ENCODE data around the gene ATL2.
"Not testable (repeated sequence)": the region's sequence is repeated elsewhere in the genome, so short reads cannot be mapped to it uniquely, and the experiment has no call there.

ATL2 gene

DNA sequence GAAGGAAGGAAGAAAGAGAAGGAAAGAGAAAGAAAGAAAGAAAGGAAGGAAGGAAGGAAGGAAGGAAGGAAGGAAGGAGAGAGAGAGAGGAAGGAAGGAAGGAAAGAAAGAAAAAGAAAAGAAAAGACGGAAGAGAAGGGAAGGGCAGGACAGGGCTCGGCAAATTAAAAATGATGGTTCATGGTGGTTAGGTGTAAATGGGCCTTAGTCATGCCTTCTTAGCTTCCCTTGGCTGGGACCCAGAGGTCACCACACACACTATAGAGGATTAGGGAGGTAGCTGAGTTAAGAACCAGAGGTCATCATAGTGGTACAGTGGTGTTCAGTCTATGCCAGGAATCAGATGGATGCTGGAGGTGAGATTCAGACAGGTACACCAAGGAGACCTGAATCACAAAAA, 9.3 kb upstream of the ATL2 start:
- Histone ChIP-seq H3K27ac (ENCODE audit: low read length) (no peak overlapping the region), H3K4me1 (ENCODE audit: control insufficient read depth, low read depth, low read length) (peaks cover 3% of the 10 kb centered on the region), H3K36me3 (ENCODE audit: control insufficient read depth, low read depth, low read length) (no peaks in the 10 kb centered on the region), H3K27me3 (ENCODE audit: control insufficient read depth, insufficient read depth, low read length) (no peaks in the 10 kb centered on the region), H3K4me3 (ENCODE audit: low read length) (no peak overlapping the region), H3K9ac (ENCODE audit: low read length) (no peak overlapping the region), H3K9me3 (ENCODE audit: control insufficient read depth, low read depth, low read length) (no peaks in the 10 kb centered on the region)

DNA sequence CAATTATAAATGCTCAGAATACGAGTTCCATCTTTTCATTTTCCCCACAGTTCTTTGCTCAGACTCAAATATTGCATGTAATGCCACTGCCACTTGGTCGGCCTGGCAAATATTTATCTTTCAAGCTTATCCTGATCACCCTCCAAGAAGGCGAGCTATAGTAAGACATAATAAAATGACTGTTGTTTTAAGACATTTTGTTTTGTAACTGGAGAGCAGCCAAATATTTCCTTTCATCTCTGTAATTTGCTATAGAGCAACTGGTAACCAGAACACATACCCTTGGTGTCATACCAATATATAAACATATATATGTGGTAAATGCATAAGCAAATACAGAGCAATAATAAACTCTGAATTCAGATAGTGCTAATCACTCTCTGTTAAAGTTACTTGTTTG, 7.3 kb upstream of the ATL2 start:
- no peaks in the 10 kb centered on the region for H3K9me3 ChIP-seq (ENCODE audit: control insufficient read depth, low read depth, low read length)
- H3K4me1 ChIP-seq (ENCODE audit: control insufficient read depth, low read depth, low read length) = peaks cover 3% of the 10 kb centered on the region
- no peak overlapping the region for H3K9ac ChIP-seq (ENCODE audit: low read length)
- H3K27ac ChIP-seq (ENCODE audit: low read length) = no peak overlapping the region
- H3K27me3 ChIP-seq (ENCODE audit: control insufficient read depth, insufficient read depth, low read length) = no peaks in the 10 kb centered on the region
- no peak overlapping the region for H3K4me3 ChIP-seq (ENCODE audit: low read length)
- no peaks in the 10 kb centered on the region for H3K36me3 ChIP-seq (ENCODE audit: control insufficient read depth, low read depth, low read length)

DNA sequence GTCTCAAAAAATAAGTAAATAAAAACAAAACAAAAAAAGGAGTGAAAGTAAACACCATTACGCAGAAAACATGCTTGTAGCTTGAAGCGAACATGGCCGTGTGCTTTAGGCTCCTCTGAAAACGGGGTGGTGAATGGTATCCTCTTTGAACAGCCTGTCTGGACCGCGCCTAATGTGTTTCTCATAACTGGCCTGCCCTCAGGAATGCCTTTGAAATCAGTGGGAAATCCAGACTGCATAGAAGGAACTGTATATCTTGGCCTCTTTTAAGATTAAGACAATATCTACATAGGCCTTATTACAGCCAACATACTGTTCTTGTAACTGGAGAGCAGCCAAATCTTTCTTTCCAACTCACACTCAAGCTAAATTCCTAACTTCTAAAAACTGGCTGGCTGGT, 6.7 kb upstream of the ATL2 start:
- not testable (repeated sequence) for H3K4me1 ChIP-seq (ENCODE audit: control insufficient read depth, low read depth, low read length); H3K4me3 ChIP-seq (ENCODE audit: low read length); H3K9me3 ChIP-seq (ENCODE audit: control insufficient read depth, low read depth, low read length); H3K36me3 ChIP-seq (ENCODE audit: control insufficient read depth, low read depth, low read length); H3K9ac ChIP-seq (ENCODE audit: low read length); H3K27me3 ChIP-seq (ENCODE audit: control insufficient read depth, insufficient read depth, low read length); H3K27ac ChIP-seq (ENCODE audit: low read length)

DNA sequence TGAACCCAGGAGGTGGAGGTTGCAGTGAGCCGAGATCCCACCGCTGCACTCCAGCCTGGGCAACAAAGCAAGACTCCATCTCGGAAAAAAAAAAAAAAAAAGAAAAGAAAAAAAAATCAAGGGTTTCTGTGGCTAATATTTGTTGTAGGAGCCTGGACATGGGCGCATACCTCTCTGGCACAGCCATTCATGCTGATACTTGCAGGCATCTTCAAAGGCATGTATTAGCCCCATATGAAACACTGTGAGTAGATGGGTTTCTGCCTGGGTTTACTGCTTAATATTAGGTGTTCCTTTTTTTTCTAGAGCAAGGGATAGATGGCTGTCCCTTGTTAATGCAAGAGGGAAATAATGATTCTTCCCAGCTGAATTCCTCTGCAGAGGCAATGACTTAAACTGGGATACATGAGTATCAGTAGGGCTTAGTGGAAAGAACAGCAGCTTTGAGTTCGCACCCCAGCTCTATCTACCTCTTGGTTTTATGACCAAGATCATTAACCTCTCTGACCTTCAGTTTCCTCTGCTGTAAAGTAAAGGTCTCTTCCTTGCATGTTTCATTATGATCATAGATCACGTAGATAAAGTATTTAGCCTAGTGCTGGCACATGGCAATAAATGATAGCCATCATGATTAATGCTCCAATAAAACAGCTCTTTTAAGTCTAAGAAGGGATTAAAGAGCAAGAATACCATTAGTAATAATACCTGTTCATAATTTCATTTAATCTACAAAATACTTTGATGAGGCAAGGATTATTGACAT, 4.5 kb upstream of the ATL2 start:
- no peaks in the 10 kb centered on the region for H3K9me3 ChIP-seq (ENCODE audit: control insufficient read depth, low read depth, low read length)
- H3K4me1 ChIP-seq (ENCODE audit: control insufficient read depth, low read depth, low read length) = peaks cover 9% of the 10 kb centered on the region
- H3K27ac ChIP-seq (ENCODE audit: low read length) = no peak overlapping the region
- no peak overlapping the region for H3K4me3 ChIP-seq (ENCODE audit: low read length)
- no peaks in the 10 kb centered on the region for H3K36me3 ChIP-seq (ENCODE audit: control insufficient read depth, low read depth, low read length)
- no peak overlapping the region for H3K9ac ChIP-seq (ENCODE audit: low read length)
- no peaks in the 10 kb centered on the region for H3K27me3 ChIP-seq (ENCODE audit: control insufficient read depth, insufficient read depth, low read length)

DNA sequence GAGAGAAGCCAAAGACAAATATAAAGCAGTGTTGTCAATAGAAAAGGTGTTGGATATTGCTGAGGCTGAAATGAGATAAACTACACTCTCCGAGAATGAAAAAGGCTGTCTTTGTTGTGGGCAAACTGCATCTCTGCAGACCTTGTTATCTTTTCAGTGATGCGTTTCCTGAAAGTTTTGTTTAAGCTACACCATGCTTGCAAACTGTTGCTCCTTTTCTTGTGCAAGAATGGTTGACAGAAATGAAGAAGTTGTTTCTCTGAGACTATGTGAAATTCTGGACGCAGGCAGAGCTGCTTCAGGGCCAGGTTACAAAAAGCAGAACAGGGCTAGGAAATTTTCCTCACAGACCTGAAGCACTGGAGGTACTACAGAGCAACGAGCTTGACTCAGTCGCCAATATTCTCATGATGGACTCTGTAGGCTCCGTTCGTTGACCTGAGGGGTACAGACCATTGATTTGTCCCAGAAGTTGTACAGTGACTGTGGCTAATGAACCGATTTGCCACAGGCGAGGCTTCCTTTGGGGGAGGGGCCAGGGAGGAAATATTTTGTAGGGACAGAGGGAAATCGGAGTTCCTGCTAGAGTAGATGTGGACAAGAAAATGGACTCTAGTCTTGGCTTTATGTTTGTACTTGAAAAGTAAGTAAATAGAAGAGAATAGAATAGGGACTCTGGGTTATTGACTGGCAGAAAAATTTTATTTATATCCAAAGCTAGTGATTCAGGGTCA, 3.5 kb upstream of the ATL2 start:
- Histone ChIP-seq H3K27ac (ENCODE audit: low read length) (no peak overlapping the region), H3K9ac (ENCODE audit: low read length) (no peak overlapping the region), H3K36me3 (ENCODE audit: control insufficient read depth, low read depth, low read length) (no peaks in the 10 kb centered on the region), H3K4me1 (ENCODE audit: control insufficient read depth, low read depth, low read length) (peaks cover 11% of the 10 kb centered on the region), H3K4me3 (ENCODE audit: low read length) (no peak overlapping the region), H3K27me3 (ENCODE audit: control insufficient read depth, insufficient read depth, low read length) (no peaks in the 10 kb centered on the region), H3K9me3 (ENCODE audit: control insufficient read depth, low read depth, low read length) (no peaks in the 10 kb centered on the region)

DNA sequence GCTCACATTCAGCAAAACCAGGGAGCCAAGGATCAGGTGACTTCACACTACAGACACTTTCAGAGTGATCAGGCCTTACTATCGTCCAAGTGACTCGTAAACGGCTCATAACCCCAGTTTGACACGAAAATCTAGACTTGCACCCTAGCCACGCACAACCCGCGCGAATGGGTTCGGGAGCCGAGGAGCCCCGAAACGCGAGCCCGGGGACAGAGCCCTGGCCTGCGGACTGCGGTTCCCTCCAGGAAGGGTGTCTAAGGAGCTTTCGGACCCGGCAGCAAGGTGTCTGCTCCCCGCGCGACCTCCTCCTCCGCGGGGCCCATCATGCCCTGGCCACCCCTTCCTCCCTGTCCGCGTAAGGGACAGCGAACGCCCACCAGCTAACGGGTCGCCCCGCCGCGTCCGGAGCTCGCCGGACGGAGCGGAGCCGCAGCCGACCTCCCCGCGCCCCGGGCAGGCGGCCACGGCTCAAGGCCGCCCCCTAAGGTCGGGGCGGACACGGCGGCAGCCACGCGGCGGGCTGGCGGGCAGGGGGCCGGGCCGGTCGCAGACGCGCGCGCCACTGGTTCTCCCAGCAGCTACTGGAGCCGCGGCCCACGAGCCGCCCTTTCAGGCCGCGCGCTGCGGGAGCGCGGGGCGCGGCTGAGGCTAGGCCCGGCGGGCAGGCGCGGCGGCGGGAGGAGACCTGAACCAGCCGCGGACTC, 575 bp downstream of the ATL2 start:
- Histone ChIP-seq H3K27me3 (ENCODE audit: control insufficient read depth, insufficient read depth, low read length) (no peaks in the 10 kb centered on the region), H3K4me1 (ENCODE audit: control insufficient read depth, low read depth, low read length) (peaks cover 19% of the 10 kb centered on the region), H3K27ac (ENCODE audit: low read length) (no peak overlapping the region), H3K9me3 (ENCODE audit: control insufficient read depth, low read depth, low read length) (no peaks in the 10 kb centered on the region), H3K9ac (ENCODE audit: low read length) (peak overlapping the region; percentile 83), H3K36me3 (ENCODE audit: control insufficient read depth, low read depth, low read length) (peaks cover 6% of the 10 kb centered on the region), H3K4me3 (ENCODE audit: low read length) (peak overlapping the region; percentile 95)

DNA sequence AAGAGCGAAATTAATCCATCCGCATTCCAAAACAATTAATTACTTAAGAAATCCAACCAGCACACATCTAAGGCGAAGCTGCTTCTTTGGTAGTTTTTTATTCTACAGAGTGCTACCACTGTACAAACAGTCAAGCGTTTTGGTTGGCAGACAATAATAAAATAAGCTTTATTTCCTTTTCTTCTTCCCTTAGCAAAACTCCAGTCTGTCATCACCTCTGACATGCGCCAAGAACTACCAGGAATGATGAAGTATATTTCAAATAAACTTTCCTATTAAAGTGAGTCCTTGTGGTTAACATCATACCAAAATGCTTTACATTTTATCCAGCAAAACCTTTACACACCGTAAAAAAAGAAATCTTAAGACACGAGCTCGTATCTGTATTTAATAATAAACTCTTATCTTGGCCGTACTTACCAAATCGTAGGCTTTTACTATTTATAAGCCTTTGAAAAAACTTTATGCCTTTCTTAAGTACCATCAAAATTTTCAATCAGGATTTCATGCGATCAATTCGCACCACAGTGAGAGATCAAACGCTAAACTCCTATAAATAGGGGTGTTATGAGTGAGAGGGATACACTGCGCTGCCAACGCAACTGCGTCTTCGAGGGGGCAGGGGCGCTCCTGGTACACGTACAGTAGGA, 1.3 kb downstream of the ATL2 start:
- H3K27ac ChIP-seq (ENCODE audit: low read length) = no peak overlapping the region
- H3K9ac ChIP-seq (ENCODE audit: low read length) = peak overlapping the region; percentile 83
- peak overlapping the region; percentile 95 for H3K4me3 ChIP-seq (ENCODE audit: low read length)
- no peaks in the 10 kb centered on the region for H3K27me3 ChIP-seq (ENCODE audit: control insufficient read depth, insufficient read depth, low read length)
- peaks cover 19% of the 10 kb centered on the region for H3K4me1 ChIP-seq (ENCODE audit: control insufficient read depth, low read depth, low read length)
- H3K9me3 ChIP-seq (ENCODE audit: control insufficient read depth, low read depth, low read length) = no peaks in the 10 kb centered on the region
- peaks cover 6% of the 10 kb centered on the region for H3K36me3 ChIP-seq (ENCODE audit: control insufficient read depth, low read depth, low read length)

DNA sequence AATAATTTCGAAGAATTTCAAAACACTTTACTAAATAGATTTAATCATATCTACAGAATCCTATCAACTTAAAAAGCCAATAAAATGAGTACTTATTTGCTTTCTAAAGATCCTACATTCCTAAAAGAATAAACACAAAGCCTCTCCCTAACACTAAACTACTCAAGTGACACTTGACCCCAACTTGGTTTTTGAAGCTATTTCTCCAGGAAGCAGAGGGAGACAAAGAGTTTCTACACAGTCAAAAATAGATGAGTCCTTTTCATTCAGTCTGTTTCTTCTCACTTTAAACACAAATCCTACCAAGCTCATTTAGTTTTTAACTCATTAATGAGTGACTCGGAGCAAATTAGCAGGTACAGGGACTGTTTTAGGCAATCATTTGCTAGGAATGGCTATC, 2.1 kb downstream of the ATL2 start:
- no peak overlapping the region for H3K27ac ChIP-seq (ENCODE audit: low read length)
- peak overlapping the region; percentile 95 for H3K4me3 ChIP-seq (ENCODE audit: low read length)

DNA sequence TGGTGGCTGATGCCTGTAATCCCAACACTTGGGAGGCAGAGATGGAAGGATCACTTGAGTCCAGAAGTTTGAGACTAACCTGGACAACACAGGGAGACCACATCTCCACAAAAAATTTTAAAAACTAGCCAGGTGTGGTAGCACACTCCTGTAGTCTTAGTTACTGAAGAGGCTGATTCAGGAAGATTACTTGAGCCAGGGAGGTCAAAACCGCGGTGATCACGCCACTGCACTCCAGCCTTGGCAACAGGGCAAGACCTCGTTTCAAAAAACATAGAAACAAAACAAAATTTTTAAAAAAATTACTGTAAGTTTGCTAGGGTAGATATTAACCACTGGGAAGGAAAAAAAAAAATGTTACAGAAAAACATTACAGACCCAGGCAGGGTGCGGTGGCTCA, 5.8 kb downstream of the ATL2 start:
- Histone ChIP-seq H3K9me3 (ENCODE audit: control insufficient read depth, low read depth, low read length) (no peaks in the 10 kb centered on the region), H3K36me3 (ENCODE audit: control insufficient read depth, low read depth, low read length) (peaks cover 6% of the 10 kb centered on the region), H3K4me3 (ENCODE audit: low read length) (no peak overlapping the region), H3K27ac (ENCODE audit: low read length) (no peak overlapping the region), H3K4me1 (ENCODE audit: control insufficient read depth, low read depth, low read length) (peaks cover 10% of the 10 kb centered on the region), H3K9ac (ENCODE audit: low read length) (no peak overlapping the region), H3K27me3 (ENCODE audit: control insufficient read depth, insufficient read depth, low read length) (no peaks in the 10 kb centered on the region)

More for the DNA sequence above, 2.1 kb downstream of the ATL2 start:
- H3K27me3 ChIP-seq (ENCODE audit: control insufficient read depth, insufficient read depth, low read length) = no peaks in the 10 kb centered on the region
- peaks cover 6% of the 10 kb centered on the region for H3K36me3 ChIP-seq (ENCODE audit: control insufficient read depth, low read depth, low read length)
- H3K9me3 ChIP-seq (ENCODE audit: control insufficient read depth, low read depth, low read length) = no peaks in the 10 kb centered on the region
- H3K4me1 ChIP-seq (ENCODE audit: control insufficient read depth, low read depth, low read length) = peaks cover 19% of the 10 kb centered on the region
- no peak overlapping the region for H3K9ac ChIP-seq (ENCODE audit: low read length)

DNA sequence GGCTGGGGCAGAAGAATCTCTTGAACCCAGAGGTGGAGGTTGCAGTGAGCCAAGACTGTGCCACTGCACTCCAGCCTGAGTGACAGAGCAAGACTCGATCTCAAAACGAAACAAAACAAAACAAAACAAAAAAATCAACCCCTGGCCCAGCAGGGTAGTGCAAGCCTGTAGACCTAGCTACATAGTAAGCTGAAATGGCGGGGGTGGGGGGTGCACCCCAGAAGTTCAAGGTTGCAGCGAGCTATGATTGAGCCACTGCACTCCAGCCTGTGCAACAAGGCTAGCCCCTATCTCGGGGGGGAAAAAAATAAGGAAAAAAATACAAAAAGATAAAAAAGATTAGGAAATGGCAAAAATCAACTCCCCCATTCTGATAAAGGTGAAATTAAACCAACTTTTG, 6.4 kb downstream of the ATL2 start:
- Histone ChIP-seq H3K9me3 (ENCODE audit: control insufficient read depth, low read depth, low read length) (no peaks in the 10 kb centered on the region), H3K27ac (ENCODE audit: low read length) (no peak overlapping the region), H3K4me3 (ENCODE audit: low read length) (no peak overlapping the region), H3K4me1 (ENCODE audit: control insufficient read depth, low read depth, low read length) (peaks cover 9% of the 10 kb centered on the region), H3K36me3 (ENCODE audit: control insufficient read depth, low read depth, low read length) (peaks cover 6% of the 10 kb centered on the region), H3K27me3 (ENCODE audit: control insufficient read depth, insufficient read depth, low read length) (no peaks in the 10 kb centered on the region), H3K9ac (ENCODE audit: low read length) (no peak overlapping the region)

DNA sequence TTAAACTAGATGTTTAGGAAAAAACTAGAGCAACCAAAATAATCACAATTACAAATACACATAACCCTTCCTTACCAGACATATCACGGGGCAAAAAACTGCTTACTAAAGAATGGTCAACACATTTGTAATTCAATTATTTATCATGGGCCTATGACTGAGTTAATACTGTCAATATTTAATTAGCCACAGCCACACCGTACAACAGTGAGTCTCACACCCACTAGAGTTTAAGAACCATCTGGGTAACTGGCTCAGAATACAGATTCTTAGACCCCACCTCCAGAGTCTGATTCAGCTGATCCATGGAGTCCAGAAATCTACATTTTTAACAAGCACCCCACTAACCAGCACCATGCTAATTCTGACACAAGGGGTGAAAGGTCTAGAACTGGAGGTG, 14.8 kb downstream of the ATL2 start:
- Histone ChIP-seq H3K9ac (ENCODE audit: low read length) (no peak overlapping the region), H3K36me3 (ENCODE audit: control insufficient read depth, low read depth, low read length) (no peaks in the 10 kb centered on the region), H3K4me3 (ENCODE audit: low read length) (no peak overlapping the region), H3K27me3 (ENCODE audit: control insufficient read depth, insufficient read depth, low read length) (no peaks in the 10 kb centered on the region), H3K9me3 (ENCODE audit: control insufficient read depth, low read depth, low read length) (no peaks in the 10 kb centered on the region), H3K4me1 (ENCODE audit: control insufficient read depth, low read depth, low read length) (no peaks in the 10 kb centered on the region), H3K27ac (ENCODE audit: low read length) (no peak overlapping the region)

Measured in iPS-18a (cell line).